ENCODE measurements around the gene PHB1.

- TF ChIP-seq CTCF (IDR thresholded peaks at IDR 0.05) (no peak), POLR2A (IDR thresholded peaks at IDR 0.05) (no peak)
Measured at GRCh38 chr17:49437696-49438435, 23.2 kb upstream of the PHB1 start.
